Activated T-helper 1 cell treated with Interleukin-2 at 50 U/mL for 16 hours (primary cell): Measurements from ENCODE around the gene TBCC.

ENCODE experiments used
- DNase-seq: peaks from one replicate; pipeline ENCODE4 v3.0.0-alpha.2; 2020; ENCODE audit warnings: low read depth

Gene TBCC, protein sequence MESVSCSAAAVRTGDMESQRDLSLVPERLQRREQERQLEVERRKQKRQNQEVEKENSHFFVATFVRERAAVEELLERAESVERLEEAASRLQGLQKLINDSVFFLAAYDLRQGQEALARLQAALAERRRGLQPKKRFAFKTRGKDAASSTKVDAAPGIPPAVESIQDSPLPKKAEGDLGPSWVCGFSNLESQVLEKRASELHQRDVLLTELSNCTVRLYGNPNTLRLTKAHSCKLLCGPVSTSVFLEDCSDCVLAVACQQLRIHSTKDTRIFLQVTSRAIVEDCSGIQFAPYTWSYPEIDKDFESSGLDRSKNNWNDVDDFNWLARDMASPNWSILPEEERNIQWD

DNA sequence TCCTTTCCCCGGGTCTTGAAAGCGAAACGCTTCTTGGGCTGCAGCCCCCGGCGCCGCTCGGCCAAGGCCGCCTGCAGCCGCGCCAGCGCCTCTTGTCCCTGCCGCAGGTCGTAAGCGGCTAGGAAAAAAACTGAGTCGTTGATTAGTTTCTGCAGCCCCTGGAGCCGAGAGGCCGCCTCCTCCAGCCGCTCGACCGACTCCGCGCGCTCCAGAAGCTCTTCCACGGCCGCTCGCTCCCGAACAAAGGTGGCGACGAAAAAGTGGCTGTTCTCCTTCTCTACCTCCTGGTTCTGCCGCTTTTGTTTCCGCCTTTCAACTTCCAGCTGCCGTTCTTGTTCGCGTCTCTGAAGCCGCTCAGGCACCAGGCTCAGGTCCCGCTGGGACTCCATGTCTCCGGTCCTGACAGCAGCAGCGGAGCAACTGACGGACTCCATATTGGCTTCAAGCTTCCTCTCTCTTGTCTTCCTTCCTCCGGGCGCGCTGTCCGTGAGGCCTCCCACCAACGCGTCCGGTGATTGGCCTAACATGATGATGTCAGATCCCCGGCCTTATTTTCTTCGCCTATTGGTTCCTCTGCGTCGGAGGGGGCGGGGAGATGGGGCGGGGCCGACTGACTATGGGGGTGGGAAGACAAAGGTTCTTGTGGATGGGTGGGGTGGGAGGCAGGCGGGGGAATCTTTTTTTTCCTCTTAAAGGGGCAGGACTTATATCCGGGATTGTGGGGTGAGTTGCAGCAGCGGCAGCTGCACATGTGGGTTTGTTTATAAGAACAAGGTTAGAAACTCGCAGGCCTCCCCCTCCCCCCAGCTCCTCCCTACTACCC, at the start of gene TBCC:
Gene TBCC (minus strand): TSS at position 464 of the 823 bp plus-strand sequence. CDS start 30 bp downstream, at position 434.
- peak; percentile 88 for DNase-seq

DNA sequence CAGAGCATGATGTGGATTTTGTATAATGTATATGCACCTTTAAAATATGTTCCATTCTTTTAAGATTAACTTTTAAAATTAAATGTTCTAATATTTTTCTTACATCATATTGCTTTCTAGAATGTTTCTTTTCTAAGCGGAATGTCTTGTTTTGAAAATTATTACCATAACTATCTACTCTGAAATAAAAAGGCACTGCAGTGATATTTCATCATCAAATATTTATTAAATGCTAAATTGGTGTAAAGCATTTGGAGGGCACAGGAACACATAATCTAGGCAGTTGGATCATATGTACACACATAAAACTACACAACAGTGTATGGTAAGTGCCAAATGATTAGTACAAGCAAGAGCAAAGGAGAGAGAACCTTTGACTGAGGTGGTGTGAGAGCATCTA, 49.7 kb upstream of the TBCC start:
- no peak for DNase-seq

DNA sequence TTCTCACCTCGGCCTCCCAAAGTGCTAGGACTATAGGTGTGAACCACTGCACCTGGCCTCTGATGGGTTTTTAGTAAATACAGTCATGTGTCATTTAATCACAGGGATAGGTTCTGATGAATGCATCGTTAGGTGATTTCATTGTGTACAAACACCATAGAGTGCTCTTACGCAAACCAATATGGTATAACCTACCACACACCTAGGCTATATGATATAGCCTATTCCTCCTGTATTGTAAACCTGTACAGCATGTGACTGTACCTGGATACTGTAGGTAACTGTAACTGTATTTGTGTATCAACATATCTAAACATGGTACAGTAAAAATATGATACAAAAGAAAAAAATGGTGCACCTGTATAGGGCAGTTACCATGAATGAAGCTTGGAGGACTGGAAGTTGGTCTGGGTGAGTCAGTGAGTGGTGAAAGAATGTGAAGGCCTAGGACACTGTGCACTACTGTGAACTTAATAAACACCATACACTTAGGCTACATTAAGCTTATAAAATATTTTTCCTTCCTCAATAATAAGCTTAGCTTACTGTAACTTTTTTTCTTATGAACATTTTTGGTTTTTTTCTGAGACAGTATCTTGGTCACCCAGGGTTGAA, 45.9 kb upstream of the TBCC start:
- no peak for DNase-seq

DNA sequence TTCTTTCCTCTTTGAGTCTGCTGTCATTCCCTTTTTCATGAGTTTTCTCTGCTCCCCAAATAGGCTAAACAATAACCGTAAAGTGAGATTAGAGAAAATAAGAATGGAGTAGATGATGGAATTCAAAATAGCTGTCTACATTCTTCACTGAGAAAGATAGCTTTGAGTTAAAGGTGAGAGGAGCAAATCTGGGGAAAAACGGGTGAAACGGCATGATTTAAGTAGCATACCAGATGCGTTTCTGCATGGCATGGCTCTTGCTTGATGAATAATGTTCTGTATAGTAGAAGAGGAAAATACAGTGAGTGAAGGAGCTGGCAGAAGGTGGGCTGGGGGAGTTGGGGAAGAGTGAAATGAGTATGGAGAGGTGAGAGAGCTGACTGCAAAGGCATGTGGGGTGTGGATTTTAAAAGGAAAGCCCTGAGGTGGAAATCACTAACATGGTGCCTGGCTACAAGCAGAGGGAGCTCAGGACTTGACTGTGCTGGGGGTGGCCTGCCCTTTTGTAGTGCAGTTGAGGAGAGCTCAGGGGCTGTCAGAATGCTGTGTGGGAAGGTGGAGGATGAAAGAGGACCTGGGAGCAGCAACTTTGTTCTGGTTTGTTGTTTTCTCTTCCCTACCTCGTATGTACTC, 44.8 kb upstream of the TBCC start:
- DNase-seq, result no peak

DNA sequence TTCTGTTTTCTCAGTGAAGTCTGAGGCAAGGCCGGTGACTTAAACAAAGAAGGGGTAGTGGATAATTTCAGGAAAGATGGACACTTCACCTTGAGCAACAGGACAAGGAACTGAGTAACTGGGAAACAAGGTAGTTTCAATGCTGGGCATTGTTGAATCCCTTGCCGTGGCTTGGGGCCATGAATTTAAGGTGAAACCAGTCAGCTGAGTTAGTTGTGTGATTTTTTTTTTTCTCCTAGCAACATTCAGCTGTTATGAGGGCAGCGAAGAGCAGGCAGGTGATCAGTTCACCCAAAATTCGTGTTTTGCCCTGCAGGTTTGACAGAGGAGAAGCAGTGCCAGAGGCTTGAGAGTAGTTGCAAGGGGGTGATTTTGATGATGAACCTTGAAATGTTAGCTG, 42.8 kb upstream of the TBCC start:
- no peak for DNase-seq

DNA sequence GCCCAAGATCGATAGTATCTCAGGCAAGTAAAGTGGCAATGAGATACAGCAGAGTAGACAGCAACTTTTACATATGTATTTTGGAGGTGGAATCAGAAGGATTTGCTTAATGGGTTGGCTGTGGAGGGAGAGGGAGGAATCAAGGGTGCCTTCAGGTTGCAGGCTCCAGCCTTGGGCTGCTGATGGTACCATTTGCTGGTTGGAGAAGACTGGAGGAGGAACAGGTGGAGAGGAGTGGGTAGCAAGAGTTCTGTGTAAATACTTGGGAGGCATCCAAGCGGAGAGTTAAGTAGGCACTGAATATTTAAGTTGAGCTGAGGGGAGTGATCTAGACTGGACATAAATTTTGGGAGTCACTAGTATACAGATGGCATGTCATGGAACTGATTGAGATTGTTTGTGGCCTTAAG, 41.2 kb upstream of the TBCC start:
- DNase-seq, result no peak

DNA sequence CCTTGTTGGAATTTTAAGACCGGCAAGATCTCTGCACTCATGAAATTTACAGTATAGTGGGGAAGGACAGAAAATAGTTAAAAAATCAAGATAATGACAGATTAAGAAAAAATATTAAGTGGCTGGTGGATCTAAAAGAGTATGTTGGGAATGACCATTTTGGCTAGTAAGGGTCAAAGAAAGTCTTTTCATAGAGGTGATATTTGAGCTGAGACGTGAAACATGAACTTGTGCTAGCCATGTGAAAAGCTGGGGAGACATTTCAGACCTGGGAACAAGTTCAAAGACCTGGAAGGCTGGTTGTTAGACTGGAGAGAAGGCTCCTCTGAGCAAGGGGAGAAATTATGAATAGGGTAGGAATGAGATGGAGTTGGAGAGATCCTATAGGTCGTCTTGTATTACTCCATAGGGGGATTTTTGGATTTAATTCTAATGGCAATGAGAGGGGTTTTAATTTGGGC, 40.7 kb upstream of the TBCC start:
- no peak for DNase-seq

DNA sequence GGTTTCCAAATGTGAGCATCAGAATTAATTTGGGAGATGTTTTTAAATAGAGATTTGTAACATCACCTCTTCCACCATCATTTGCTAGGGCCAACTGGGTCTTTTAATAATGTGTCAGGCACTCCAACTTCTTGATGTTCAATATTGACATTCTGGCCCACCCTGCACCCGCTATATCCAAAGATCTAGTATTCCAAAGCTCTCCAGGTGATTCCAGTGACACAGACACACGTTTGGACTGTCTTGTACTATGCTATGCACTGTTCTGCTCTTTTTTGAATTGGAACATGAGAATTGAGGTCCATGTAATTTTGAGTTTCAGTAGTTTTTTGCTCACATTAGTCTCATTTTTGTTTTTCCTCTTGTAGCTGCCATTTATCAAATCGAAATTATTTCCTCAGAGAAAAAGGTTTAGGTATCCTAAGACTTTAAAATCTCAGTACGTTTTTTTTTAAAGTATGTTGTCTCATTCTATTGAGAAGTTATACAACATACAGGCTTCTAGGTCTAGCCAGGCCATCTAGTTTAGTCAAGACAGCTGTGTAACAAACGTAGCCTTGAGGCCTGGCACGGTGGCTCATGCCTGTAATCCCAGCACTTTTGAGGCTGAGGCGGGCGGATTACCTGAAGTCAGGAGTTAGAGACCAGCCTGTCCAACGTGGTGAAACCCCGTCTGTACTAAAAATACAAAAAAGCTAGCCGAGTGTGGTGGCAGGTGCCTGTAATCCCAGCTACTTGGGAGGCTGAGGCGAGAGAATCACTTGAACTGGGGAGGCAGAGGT, 39.0 kb upstream of the TBCC start:
- no peak for DNase-seq

DNA sequence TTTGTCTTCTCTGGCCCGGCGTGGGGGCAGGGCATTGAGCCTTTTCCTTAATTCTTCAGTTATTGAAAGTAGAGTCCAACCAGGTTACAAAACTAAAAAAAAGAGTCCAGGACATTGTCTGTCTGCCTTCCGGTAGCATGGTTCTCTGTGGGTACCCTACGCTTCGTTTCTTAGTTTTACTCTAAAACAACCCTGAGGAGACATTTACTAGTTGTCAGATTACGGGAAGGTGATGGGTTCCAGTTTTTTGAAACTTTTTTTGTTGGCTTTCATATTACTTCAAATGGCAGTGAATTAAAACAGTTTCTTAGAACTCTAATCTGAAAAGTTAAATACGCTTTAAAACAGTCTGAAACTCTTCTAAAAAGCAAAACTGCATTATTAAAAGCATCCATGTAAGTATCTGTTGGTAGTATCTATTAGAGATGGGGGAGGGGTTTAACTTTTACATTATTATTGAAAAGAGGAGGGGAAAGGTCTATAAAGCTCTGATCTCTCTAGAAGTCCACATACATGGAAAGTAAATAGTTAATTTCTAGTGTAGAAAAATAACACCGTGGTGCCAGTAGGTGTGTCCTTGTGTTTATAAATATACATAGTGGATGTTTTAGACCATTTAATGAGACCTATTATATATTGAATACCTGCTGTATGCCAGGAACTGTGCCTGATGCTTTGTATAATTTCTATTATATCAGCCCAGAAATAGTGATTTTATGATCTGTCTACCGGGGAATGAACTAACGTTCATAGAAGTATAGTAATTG, 38.2 kb upstream of the TBCC start:
- DNase-seq, result no peak

DNA sequence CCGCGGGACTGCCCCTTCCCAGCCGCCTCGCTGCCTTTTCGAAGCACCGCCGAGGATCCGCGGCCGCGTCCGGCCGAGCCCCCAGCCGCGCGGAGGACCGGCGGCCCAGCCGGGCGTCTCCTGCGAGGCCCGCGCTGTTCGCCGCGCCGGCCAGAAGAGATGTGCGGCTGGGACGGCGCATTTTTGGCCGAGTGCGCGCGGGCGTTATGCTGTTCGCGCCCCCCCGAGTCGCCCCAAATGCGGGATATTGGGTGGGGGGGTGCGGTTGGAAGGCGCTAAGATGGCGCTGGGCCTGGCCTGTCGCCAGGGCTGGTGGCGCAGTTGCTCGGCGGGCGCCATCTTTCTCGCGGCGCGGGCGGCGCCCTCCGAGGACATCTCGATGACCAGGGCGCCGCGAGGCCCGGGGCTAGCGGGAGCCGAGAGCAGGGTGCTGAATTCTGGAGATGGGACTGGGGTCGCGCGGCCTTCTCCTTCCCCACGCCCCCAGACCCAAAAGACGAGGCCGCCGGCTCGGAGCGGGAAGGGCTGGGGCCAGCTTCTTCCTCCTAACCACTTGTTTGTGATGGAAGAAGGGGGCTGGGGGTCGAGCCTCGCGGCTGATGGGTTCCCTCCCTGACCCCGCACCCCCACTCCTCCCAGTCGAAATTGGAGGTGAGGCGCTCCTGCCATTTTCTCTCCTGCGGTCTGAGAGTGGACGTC, 37.4 kb upstream of the TBCC start:
- peak; percentile 68 for DNase-seq

DNA sequence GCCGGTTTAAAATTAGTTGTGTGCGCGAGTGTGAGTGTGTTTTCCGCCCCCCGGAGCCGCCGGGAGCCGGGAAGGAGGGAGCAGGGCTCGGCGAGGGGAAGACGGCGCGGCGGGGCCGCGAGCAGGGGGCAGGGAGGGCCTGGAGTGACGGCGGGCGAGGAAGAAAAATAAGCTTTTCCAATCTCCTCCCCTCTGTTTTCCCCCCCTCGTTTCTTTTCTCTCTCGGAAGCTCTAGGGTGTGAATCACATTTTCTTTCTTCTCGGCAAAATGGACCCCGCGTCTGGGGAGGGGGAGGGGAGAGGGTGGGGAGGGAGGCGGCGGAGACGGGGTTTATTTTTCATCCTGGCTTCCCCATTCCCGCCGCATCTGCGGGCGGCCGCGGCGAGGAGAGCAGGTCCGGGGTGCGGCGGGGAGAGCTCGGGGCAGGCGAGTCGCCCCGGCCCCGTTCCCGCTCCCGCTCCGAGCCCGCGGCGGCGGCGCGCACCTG, 36.8 kb upstream of the TBCC start:
- DNase-seq, result peak; percentile 63

DNA sequence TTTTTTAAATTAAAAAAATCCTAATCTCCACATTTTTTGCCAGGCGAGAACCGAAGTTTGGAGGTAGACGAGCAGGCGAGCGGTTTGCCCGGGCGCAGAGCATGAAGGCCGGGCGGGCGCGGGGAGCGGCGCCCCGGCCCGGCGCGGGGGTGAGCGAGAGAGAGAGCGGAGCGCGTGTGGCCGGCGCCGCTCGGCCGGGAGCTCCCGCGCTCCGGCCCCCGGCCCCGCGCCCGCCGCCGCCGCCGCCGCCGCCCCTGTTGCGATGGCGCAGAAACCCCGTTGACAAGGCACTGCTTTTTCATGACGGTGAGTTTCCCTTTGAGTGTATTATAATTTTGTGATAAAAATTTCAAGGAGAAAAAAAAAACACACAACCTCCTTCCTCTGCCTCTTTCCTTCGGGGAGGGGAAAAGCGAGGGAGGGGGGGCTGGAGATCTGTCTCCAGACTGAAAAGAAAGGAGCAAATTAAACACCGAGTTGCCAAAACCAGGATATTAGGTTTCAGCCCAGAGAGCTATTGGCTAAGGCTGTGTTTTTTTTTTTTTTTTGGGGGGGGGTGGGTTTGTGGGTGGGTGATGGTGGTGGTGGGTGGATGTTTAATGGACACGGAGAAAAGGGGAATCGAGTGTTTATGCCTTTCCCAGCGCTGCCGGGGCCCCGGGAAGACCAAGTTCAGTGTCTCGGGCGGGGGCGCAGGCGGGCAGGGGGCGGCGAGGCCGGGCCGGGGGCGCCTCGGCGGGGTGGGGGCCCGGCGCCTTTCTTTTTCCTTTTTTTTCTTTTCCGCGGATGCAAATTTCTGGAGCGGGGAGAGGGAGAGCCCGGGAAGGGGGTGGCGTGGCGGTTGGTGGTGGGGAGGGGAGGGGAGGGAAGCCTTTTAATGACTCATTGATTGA, 36.1 kb upstream of the TBCC start, which contains the start of gene BICRAL:
Gene BICRAL (plus strand): TSS at position 257 of the 893 bp plus-strand sequence. CDS start 39,971 bp downstream, outside the sequence.
- peak; percentile 51 for DNase-seq

DNA sequence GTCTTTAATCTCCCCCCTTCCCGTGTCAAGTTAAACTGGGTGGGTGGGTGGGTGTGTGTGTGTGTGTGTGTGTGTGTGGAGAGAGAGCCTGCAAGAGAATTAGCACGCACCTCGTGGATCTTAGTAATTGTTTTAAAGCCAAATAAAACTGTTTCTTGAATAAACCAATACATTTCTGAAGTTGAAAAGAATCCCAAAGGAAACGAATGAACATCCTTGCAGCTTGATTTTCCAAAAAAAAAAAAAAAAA, 35.6 kb upstream of the TBCC start:
- no peak for DNase-seq

DNA sequence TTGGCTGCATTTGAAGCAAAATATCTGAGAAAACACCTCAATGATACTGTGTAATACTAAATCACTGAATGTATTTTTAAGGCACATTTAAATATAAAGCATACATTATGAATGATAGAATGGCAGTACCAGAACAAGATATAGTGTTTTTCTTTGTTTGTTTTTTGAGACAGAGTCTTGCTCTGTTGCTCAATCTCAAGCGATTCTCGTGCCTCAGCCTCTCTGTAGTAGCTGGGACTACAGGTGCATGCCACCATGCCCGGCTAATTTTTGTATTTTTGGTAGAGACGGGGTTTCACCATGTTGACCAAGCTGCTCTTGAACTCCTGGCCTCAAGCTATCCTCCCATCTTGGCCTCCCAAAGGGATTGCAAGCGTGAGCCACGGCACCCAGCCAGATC, 33.6 kb upstream of the TBCC start:
- no peak for DNase-seq

DNA sequence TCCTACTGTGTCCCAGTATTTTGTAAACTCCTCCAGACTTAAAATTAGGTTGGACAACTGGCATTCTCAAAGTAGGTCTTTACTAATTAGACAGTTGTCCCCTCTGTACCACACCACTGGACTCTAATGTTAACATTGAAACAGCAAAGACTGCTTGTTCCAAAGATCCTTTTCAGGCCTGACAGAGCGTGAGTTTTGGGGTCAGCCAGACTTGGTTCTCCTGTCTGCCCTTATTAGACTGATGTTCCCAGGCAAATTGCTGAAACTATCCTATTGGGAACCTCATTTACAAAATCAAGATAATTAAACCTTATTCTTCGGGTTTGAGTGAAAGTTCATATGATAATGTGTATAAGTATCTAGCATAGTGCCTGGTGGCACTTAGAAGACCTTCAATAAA, 32.2 kb upstream of the TBCC start:
- no peak for DNase-seq

DNA sequence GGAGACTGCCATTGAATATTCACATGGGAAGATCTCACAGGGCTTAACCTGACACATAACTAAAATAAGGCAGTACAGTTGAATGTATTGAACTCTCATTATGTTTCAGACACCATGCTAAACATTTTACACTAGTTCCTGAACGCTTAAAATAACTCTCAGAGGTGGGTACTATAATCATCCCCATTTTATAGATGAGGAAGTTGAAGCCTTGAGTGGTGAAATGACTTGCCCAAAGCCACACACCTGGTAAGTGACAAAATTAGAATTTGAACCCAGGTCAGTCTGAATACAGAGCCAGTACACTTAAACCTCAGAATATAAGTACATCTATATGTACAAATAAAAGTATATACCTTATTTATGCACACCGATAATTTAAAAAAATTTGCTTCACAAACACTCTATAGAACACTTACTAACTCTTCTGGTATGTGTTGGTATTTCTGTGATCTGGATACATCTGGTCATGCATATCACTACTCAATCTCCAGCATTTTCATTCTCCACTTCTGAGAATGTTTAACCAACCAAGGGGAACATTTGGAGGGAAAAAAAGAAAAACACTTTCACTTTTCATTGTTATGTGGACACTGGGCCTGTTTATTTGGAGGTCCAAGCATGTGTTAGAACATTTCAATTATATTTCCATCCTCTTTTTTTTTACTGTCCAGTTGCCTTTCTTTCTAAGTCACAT, 31.4 kb upstream of the TBCC start:
- DNase-seq, result no peak

DNA sequence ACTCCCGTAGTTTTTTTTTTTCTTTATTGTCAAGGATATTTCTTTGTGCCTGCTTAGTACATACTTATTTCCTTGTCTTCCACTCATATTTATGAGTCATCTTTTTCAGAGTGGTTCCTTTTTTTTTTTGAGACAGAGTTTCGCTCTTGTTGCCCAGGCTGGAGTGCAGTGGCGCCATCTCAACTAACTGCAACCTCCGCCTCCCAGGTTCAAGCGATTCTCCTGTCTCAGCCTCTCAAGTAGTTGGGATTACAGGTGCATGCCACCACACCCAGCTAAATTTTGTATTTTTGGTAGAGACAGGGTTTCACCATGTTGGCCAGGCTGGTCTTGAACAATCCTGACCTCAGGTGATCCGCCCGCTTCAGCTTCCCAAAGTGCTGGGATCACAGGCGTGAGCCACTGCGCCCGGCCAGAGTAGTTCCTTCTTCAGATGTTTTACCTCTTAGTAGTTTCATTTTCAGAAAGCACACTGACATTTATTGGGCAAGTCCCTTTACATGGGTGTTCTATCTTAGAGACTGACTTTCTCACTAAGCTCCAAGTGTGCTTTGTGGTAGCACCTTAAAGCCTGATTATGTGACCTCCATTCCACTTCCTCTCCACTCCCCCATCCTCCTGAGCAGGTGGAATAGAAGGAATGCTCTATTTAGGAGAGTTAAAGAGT, 29.1 kb upstream of the TBCC start:
- peak; percentile 9 for DNase-seq

DNA sequence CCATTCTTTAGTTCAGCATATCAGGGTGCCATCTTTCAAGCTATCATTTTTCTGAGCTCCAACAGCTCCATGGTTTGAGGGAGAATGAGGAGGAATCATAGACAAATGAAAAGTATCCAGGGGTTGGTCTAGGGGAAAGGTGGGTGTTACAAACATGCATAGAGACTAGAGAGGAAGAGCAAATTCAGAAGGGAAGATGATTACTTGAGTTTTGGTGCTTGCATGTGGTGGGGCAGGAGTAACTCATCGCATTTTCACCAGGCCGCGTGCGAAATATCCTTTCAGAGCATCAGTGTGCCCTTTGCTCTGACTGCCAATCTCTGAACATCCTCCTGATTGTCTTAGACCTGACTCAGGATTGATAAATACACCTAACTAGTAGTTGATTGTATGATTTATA, 28.3 kb upstream of the TBCC start:
- no peak for DNase-seq
